Hematopoietic multipotent progenitor cell treated with erythropoietin and hydrocortisone succinate and interleukin-3 and kit ligand, for 6 days (in vitro differentiated cells): ENCODE measurements around the gene DNAAF5.
A peak's percentile ranks its signal among the peaks of the same experiment; 100 is the strongest.
"Not testable (repeated sequence)": the region's sequence is repeated elsewhere in the genome, so short reads cannot be mapped to it uniquely, and the experiment has no call there.

Experiments
- DNase-seq: peaks from one replicate; pipeline ENCODE4 v3.0.0-alpha.2; 2015

Gene DNAAF5

DNA sequence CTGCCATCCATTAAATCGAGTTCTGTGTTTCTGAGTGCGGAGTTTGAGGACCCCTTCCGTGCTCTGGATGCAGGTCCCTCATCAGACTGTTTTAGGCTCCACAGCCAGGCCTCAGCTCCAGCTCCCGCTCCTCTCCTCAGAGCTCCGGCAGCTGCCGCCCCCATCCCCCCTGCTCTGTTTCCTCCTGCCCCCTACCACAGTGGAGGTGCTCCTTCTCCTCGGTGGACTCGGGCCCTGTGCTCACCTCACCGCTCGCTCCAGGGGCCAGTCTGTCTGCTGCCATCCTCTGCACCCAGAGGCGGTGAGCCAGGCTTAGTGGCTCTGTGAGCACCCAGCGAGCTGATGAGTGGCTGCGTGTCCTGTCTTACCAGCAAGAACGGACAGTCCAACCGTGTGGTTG lies 21.9 kb downstream of the DNAAF5 start:
- DNase-seq = no peak

DNA sequence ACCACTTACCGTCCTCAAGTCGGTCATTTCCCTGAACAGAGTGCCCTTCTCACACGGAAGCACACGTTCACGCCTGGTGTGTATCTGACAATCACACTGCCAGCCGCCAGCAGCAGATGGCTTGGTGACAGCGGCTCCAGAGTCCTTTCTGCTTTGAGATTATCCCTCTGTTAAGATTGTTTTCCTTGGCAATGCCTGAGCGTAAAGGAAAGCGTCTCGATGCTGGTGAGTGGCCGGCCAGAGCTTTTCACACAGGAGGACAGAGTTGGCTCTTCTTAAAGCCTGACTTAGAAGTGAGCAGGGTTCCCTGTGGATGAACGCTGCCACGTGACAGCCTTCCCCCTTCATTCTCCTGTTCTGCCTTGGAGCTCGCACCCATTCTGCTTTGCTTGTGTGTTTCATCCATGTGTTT lies 22.6 kb downstream of the DNAAF5 start:
- DNase-seq = no peak

GRCh38 chr7:750111-750905 lies 23.8 kb downstream of the DNAAF5 start:
- DNase-seq = no peak

DNA sequence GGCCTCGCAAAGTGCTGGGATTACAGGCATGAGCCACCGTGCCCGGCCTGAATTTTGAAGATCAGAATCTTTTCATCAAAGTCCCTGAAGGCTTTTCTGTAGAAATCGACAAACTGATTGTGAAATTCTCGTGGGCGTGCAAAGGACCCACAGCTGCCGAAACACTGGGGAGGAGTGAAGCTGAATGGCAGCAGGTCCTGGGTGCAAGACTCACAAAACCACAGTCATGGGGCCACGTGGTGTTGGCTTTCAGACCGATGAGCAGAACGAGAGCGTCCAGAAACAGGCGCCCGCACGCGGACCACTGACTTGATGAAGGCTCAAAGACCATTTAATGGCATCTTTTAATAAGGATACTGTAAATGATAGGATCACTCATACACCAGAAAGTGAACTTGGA lies 25.3 kb downstream of the DNAAF5 start:
- no peak for DNase-seq

- not testable (repeated sequence) for DNase-seq
Measured at GRCh38 chr7:752256-752655, 25.8 kb downstream of the DNAAF5 start.

GRCh38 chr7:753190-753589 lies 26.7 kb downstream of the DNAAF5 start:
- DNase-seq = no peak

DNA sequence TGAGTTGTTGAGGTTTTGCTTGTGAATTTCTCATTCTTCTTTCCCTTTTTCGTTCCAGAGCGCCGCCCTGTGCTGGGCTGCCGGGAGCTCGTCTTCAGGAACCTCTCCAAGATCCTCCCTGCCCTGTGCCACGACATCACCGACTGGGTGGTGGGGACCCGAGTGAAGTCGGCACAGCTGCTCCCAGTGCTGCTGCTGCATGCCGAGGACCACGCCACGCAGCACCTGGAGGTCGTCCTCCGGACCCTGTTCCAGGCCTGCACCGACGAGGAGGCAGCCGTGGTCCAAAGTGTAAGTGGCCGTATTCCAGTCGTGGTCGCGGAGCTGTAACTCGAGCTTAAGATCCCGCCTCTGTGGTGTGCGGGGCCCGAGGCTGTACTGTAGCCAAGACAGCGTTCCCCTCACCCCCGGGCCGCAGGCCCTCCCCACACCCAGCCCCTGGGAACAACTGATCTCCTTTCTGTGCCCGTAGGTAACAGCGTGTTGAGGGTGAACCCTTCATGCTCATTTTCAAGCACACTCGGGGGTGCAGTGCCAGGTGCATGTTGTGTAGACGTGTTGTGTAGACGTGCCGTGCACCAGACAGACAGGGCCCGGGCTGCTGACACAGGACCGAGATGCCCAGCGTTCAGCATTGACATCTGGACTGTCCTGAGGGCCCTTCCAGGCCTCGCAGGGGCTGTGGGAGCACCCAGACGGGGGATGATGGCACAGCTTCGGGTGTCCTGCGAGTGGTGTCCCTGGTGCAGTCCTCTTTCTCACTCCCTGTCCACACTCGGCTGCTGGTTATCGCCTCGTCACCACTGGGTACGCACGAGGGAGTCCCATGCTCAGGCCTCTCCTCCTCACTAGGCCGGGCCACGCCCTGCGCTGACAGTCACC lies 28.3 kb downstream of the DNAAF5 start:
- no peak for DNase-seq

DNA sequence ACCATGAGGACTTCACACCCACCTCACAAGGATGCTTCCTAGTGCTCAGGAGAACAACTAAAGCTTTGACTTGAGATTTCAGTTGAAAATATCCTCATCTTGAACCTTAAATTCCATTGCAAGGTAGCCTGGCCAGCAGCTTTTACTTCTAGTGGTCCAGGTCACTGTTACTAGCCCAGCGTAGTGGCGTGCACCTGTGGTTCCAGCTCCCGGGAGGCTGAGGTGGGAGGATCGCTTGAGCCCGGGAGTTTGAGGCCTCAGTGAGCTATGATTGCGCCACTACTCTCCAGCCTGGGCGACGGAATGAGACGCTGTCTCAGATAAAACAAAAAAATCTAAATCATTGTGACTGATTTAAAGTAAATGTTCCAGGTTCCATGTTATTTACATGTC lies 28.9 kb downstream of the DNAAF5 start:
- DNase-seq = no peak

DNA sequence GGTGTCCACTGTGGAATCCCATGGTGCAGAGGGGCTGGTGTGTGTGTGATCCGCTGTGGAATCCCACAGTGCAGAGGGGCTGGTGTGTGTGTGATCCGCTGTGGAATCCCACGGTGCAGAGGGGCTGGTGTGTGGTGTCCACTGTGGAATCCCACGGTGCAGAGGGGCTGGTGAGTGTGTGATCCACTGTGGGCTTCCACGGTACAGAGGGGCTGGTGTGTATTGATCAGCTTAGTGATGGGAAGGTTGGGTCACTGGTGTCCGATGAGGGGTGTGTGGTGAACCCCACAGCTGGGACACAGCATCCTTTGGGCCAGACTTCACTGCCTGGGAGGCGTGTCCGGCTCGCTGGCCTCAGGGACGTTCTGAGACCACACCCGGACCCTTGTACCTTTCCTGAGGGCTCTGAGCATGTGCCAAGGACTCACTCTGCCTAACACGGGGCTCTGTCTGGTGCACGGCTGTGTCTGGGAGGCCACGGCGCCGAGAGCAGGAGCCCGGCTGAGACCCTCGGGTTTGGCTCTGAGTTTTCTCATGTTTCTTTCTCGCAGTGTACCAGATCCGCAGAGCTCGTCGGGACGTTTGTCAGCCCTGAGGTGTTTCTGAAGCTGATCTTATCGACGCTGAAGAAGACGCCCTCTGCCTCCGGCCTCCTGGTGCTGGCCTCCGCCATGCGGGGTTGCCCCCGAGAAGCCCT lies 29.9 kb downstream of the DNAAF5 start:
- no peak for DNase-seq

GRCh38 chr7:756928-757560 lies 30.5 kb downstream of the DNAAF5 start:
- no peak for DNase-seq

DNA sequence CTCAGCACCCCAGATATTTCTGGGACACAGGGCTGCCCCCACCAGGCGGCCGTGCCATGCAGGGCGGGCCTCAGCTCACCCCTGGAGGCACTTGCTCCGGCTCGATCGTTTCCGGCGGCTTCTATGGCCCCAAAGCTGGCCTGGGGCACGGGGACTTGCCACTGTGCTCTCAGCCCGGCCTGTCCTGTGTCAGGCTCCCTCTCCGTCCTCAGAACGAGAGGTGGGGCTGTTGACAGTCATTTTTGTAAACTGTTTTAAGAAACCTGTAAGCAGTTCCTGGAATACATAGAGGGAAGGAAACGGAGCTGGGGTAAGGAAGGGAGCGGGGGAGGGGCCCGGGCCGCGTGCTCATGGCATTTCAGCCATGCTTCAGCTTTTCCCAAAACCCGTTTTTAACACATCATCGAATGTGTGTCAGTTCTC lies 31.3 kb downstream of the DNAAF5 start:
- no peak for DNase-seq

DNA sequence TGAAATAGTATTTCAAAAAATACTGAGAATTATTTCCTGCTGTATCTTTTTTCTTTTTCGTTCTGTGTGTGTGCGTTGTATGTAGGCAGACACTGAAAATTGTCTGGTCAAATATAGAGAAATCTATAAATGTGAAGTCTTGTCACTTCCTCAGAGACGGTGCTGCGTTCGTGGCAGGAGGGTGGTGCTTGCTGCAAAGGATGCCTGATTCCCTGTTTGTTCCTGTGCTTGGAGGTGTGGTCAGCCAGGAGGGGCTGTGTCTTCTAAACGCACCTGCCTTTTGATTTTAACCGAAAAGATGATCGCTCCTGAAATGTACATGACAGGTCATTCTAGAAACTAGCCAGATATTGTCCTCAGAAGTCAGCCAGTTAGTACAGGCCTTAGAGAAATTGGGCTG lies 33.1 kb downstream of the DNAAF5 start:
- DNase-seq = no peak

- DNase-seq = no peak
Measured at GRCh38 chr7:760006-760405, 33.5 kb downstream of the DNAAF5 start.

DNA sequence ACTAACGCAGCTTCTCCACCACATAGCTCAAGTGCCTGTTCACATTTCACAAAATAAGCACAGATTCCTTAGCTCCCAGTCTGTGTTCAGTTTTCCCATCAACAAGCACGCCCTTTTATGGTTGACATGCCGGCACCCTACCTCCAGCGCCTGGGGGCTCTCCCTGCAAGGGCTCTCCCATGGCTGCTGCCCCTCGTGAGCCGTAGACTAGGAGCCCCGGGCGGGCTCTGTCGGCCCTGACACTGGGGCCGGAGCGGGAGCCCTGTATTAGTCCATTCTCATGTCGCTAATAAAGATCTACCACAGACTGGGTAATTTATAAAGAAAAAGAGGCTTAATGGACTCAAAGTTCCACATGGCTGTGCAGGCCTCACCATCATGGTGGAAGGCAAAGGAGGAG lies 34.6 kb downstream of the DNAAF5 start:
- no peak for DNase-seq

DNA sequence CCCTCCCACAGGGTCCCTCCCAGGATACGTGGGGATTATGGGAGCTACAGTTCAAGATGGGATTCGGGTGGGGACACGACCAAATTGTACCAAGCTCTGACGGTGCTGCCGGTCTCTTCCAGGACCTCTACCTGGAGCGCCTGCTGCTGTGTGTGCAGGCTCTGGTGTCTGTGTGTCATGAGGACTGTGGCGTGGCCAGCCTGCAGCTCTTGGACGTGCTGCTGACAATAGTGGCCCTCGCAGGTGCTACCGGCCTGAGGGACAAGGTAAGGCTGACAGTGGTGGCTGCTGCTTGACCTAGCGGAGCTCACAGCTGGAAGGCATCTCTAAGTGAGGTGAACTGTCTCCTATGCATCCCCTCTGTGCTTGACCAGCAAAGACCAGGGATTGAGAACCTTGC lies 35.1 kb downstream of the DNAAF5 start:
- no peak for DNase-seq

GRCh38 chr7:762885-763284 lies 36.4 kb downstream of the DNAAF5 start:
- DNase-seq = no peak

GRCh38 chr7:763762-764161 lies 37.3 kb downstream of the DNAAF5 start:
- no peak for DNase-seq

GRCh38 chr7:765383-765782 lies 38.9 kb downstream of the DNAAF5 start:
- no peak for DNase-seq

DNA sequence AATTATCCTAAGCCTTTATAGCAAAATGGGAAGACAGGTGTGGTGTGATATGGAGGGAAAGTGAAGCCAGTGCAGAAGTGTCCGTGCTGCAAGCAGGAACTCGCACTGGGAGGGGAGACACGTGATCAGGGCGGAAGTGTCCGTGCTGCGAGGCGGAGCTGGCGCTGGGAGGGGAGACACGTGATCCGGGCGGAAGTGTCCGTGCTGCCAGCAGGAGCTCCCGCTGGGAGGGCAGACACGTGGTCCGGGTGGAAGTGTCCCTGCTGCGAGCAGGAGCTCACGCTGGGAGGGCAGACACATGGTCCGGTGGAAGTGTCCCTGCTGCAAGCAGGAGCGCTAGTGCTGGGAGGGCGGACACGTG lies 41.1 kb downstream of the DNAAF5 start:
- no peak for DNase-seq

- no peak for DNase-seq
Measured at GRCh38 chr7:767941-768731, 41.6 kb downstream of the DNAAF5 start.

DNA sequence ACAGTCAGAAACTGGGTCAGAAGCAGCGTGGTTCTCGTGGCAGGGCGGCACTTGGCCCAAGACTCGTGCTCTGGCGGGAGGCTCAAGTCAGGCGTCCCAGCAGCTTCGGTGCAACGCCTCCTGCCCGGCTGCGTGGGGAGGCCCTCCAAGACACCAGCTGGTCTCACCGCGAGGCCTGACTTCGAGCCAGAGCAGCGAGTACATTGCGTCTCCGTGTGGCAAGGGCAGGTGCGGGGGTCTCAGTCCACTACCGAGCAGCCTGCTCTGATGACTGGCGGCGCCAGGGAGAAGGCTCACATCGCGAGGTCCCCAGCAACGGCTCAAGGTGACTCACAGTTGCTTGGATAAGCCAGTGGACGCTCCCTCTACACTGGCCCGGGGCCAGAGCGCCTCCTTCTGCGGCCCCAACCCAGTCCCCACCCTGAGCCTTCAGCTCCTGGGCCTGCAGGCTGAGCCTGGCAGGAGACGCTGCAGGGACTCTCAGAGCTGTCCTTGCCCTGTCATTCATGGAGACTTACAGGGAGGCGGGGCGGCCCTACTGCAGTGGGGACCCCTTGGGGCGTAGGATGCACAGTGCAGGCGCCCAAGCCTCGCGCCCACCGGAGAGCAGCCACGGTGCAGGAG lies 42.5 kb downstream of the DNAAF5 start:
- DNase-seq = peak; percentile 24

GRCh38 chr7:770336-770735 lies 43.8 kb downstream of the DNAAF5 start:
- no peak for DNase-seq
